Renal pelvis (tissue), 12 donors: ENCODE results near the gene RTN1. TPM values are rescaled to one million over a fixed set of nuclear protein-coding genes. Genes with fewer than 3 reads are reported as not detected.
A peak's percentile ranks its signal among the peaks of the same experiment; 100 is the strongest.

Experiments
- DNase-seq: peaks from one replicate; pipeline ENCODE4 v3.0.0-alpha.2; 2013
- long read RNA-seq, 16 experiments: transcript quantifications; one replicate each; lab custom pipeline, GENCODE V29; 2026
- polyA plus RNA-seq, 3 donors: library from polyadenylated mRNA; unstranded; fragments of 120-200 nt; gene quantifications; one replicate each; pipeline ENCODE4 v1.2.1, GENCODE V29; 2013; ENCODE audit not compliant: insufficient read length in 3 of 3

Gene RTN1, protein sequence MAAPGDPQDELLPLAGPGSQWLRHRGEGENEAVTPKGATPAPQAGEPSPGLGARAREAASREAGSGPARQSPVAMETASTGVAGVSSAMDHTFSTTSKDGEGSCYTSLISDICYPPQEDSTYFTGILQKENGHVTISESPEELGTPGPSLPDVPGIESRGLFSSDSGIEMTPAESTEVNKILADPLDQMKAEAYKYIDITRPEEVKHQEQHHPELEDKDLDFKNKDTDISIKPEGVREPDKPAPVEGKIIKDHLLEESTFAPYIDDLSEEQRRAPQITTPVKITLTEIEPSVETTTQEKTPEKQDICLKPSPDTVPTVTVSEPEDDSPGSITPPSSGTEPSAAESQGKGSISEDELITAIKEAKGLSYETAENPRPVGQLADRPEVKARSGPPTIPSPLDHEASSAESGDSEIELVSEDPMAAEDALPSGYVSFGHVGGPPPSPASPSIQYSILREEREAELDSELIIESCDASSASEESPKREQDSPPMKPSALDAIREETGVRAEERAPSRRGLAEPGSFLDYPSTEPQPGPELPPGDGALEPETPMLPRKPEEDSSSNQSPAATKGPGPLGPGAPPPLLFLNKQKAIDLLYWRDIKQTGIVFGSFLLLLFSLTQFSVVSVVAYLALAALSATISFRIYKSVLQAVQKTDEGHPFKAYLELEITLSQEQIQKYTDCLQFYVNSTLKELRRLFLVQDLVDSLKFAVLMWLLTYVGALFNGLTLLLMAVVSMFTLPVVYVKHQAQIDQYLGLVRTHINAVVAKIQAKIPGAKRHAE
- 1 to 10 TPM; 2.5 to 4.3 (median 2.9) TPM for polyA plus RNA-seq
- long read RNA-seq, donor 1, partial matches to known transcripts = 0 of 3 reads
- long read RNA-seq, donor 1, other reads (novel, unspliced or antisense) = 0 of 3 reads
- long read RNA-seq, donor 2, partial matches to known transcripts = 0 of 2 reads
- long read RNA-seq, donor 2, other reads (novel, unspliced or antisense) = 0 of 2 reads
- long read RNA-seq, donor 3, partial matches to known transcripts = 0 of 2 reads
- long read RNA-seq, donor 3, other reads (novel, unspliced or antisense) = 0 of 2 reads
- long read RNA-seq, donor 4, partial matches to known transcripts = 0 of 1 reads
- long read RNA-seq, donor 4, other reads (novel, unspliced or antisense) = 0 of 1 reads
- long read RNA-seq, donor 5 = 0 reads
- long read RNA-seq, donor 6, partial matches to known transcripts = 0 of 1 reads
- long read RNA-seq, donor 6, other reads (novel, unspliced or antisense) = 0 of 1 reads
- long read RNA-seq, donor 7, partial matches to known transcripts = 0 of 1 reads
- long read RNA-seq, donor 7, other reads (novel, unspliced or antisense) = 0 of 1 reads
- long read RNA-seq, donor 8, partial matches to known transcripts = 0 of 2 reads
- long read RNA-seq, donor 8, other reads (novel, unspliced or antisense) = 0 of 2 reads
- long read RNA-seq, donor 9, partial matches to known transcripts = 0 of 2 reads
- long read RNA-seq, donor 9, other reads (novel, unspliced or antisense) = 0 of 2 reads
- long read RNA-seq, donor 10 = 0 reads
- long read RNA-seq, donor 11, partial matches to known transcripts = 0 of 1 reads
- long read RNA-seq, donor 11, other reads (novel, unspliced or antisense) = 0 of 1 reads
- long read RNA-seq, donor 12 = 0 reads
- long read RNA-seq, donor 13, partial matches to known transcripts = 0 of 2 reads
- long read RNA-seq, donor 13, other reads (novel, unspliced or antisense) = 0 of 2 reads
- long read RNA-seq, donor 14 = 0 reads
- long read RNA-seq, donor 15 = 0 reads
- long read RNA-seq, donor 16 = 0 reads

DNA sequence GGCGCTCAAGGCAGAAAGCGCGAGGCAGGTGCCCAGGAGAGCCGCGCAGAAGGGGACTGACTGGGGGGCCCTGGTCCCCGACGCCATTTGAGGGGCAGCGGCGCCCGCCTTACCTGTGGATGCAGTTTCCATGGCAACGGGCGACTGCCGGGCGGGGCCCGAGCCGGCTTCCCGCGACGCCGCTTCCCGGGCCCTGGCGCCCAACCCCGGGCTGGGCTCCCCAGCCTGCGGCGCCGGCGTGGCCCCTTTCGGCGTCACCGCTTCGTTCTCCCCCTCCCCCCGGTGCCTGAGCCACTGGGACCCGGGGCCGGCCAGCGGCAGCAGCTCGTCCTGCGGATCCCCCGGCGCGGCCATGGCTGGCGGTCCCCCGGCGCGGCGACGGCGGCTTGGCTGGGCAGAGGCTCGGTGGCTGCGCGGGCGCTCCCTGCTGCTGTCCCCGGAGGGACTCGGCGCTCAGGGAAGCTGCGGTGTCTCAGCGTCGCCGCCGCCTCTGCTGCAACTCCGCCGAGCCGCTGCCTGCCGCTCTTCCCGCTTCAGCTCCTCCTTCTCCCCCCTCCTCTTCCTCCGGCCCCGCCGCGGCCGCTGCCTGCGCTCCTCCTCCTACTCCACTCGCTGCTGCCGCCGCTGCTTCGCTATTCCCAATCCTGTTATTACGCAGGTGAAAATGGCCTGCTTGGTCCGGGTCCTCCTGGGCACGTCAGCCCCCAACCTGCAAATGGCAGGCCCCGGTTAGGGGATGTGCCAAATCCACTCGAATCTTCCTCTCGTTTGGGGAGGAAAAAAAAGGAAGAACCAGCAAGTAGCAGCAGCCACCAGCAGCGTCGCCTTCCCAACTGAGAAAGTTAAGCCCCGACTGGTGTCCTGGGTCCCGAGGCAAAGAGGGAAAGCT lies at the start of gene RTN1:
Gene RTN1, minus strand, starts transcription at position 500 of the 889 bp plus-strand sequence. Its CDS starts 146 bp downstream, at position 354.
- DNase-seq = peak; percentile 57

DNA sequence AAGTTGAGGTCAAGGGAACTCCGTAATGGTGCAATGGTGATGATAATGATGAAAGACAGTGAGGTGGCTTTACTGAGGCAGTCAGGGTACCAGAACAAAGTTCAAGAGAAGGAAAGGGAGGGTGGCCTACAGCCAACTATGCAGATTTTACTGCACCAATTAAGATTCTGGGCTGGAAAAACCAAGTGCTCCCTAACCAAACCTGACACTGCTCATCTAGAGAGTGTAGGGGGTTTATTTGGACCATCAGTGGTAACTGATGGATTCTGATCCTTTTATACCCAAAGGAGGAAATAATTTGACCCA lies 49.8 kb upstream of the RTN1 start:
- no peak for DNase-seq

DNA sequence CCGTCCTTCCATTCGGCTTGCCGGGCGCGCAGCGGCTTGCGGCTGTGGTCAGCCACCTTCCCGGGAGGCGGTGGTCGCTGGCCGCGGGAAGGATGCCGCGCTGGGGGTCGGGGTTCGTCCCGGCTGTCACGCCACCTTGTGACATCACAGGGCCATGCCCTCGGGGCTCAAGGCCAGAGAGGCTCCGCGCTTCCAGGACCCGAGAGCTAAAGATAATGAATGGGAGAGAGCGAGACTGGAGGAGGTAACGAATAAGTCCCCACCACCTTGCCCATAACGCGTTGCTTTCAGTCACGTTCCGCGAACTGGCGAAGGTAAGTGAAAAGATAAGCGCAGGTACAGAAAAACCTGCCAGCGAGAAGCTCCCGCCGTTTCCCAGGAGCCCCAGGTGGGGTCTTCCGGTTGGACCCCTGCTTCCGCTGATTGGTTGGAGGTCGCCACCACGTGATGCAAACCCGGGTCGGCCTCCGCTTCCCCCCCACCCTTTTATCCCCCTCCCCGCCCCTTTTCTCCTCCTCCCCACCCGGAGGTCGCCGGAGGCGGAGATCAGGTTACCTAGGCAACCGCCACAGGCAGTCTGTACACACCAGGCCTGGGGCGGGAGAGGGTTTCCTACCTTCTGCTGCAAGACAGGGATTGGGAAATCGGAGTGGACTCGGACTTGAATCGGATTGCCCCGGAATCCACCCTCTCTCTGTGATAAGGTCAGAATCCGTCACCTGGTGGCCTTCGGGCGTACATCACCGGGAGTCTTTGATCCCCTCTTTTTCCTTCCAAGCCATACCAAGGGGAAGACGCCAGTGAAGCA lies 49.2 kb upstream of the RTN1 start, which contains the start of gene LRRC9:
Gene LRRC9, plus strand, starts transcription at position 575 of the 808 bp plus-strand sequence.
- peak; percentile 84 for DNase-seq

DNA sequence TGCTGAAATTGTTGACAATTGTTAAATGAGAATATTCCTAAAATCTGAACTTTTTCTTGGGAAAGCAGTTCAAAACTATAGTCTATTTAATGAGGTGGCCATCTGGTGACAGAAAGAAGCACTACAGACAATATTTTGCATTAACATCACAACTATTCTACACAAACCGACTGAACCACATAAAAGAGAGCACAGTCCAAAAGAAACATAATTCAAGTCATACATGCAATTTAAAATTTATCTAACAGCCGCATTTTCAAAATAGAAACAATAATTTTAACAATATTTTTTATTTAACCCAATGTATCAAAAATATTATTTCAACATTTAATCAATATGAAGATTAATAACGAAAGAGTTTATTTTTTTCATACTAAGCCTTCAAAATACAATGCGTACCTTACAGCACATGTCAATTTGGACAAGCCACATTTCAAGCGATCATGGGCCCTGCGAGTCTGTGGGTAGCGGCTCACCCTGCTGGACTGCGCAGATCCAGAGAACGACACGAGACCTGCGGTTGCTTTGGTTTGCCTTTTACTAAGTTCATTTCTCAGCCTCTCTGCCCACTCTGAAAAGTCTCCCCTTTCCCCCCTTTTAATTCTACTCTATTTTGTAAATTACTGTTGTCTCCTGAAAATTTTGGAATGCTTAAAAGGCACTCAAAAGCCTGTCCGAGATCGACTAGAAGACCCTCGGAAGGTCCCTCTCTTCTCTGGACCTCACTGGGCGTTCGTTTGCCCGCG lies 48.4 kb upstream of the RTN1 start:
- DNase-seq = peak; percentile 35

DNA sequence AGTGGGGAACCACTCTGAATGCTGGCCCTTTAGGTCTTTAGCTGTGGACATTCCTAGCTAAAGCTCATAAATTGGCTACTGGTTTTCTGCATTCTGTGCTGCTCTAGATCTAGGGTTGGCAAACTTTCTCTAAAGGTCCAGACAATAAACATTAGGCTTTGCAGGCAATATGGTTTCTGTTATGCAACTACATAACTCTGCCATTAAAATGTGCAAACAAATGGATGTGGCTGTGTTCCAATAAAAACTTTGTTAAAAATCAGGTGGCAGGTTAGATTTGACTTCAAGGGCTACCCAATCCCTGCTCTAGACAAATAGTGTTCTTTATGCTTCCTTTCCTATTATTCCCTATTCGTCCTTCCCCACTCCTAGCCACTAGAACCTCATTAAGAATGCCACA lies 42.6 kb upstream of the RTN1 start:
- DNase-seq = no peak

DNA sequence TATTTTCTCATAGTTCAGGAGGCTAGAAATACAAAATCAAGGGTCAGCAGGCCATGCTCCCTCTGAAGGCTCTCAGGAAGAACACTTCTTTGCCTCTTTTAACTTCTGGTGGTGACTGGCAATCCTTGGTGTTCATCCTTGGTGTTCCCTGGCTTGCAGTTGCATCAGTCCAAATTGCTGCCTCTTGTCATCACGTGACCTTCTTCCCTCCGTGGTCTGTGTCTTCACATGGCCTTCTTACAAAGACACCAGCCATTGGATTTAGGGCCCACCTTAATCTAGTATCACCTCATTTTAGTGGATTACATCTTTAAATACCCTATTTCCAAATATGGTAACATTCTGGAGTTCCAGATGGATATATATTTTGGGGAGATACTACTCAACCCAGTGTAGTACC lies 41.9 kb upstream of the RTN1 start:
- DNase-seq = no peak

DNA sequence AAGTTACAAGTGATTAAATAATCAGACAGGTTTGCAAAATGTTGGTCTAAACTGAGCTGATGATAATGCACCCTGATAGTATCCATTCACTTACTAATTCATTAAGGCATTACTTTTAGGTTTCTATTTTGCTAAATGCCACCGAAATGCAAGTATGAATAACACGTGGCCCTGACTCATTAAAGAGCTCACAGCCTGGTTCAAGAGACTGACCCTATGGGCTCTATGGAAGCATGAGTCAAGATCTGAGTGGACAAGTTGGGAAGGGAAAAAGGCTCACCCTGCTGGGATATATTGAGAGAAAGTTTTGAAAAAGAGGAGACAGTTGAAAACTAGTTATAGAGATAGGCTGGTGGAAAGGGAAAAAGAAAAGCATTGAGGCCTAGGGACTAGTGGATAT lies 34.6 kb upstream of the RTN1 start:
- DNase-seq = no peak

DNA sequence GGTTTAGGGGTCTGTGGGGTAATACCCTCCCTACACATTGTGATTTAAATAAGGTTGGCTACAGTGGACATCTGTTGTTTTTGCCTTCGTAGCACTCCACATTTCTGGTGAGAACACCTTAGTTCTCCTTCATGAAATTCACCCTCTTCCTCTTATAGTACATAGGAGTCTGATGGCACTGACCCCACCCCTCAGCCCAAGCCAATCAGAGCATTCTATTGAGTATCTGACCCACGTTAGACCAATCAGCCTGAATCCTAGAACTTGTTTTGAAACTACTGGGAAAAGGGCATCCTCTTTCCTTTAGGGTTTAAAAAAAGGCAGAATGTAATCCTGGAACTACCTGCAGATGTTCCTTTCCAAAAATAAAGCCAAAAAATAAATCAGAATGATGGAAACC lies 33.6 kb upstream of the RTN1 start:
- DNase-seq = no peak

DNA sequence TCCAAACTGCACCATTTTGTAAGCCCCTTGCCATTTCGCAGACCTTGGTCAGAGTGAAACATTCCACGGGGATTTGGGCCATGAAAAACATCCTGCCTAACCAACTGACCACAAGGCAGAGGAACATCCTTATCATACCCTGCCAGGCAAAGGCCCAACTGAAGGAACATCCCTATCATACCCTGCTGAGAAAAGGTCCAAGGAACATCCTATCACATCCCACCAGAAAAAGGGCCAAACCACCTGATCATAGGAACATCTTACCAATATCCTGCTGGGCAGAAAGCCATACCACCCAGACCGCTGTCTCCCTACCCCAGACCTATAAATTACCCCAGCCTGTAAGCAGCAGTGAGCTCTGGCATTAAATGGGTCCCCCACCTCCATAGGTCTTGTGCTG lies 30.0 kb upstream of the RTN1 start:
- DNase-seq = no peak

DNA sequence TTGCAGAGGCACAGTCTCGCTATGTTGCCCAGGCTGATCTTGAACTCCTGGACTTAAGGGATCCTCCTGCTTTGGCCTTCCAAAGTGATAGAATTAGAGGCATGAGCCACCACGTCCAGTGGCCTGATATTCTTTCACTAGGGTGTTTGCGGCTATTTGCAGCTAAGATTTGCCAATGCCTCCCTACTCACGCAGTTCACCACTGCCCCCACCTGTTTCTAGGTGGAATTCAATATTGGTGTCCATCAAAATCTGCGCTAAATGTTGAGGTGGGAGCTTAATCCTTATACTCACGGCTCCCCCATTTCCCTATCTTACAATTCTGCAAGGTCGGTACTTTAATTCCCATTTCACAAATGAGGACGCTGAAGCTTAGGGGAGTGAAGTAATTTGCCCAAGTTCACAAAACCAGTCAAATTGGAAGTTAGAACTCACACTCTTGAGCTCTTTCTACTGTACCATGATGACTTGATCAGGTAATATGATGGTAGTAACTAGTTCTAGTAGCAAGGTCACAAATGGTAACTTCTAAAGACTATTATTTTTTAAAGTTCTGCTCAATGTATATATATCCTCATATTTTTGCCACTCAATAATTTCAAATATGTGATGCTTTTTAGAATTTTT lies 27.3 kb upstream of the RTN1 start:
- peak; percentile 40 for DNase-seq

DNA sequence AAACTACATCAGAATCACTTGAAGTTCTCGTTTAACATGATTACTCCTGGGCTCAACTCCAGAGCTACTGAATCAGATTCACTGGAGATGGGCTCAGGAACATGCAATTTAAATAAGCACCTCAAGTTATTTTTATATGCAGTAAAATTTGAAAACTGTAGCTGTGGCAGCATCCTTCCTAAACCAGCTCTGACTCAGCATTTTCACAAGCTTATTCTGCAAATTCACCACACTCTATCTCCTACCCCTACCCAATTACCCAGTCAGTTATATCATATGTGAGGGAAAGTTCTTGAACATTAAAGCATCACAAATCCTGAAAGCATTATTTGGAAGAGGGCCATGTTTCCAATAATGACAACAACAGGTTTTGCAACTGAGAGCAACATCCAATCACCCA lies 25.1 kb upstream of the RTN1 start:
- no peak for DNase-seq

DNA sequence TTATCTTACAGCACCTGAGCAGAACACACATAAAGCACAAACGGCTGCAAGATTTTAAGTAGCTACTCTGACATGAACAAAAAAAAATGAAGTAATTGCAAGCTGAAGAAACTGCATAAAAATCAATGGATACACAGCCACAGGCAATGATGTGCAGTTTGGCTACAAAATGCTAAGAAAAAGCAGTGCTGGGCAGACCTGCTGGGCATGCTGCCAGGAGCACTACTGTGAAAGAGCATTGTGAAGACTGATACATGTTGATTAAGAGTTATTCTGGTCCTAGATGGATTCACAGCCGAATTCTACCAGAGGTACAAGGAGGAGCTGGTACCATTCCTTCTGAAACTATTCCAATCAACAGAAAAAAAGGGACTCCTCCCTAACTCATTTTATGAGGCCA lies 20.1 kb upstream of the RTN1 start:
- DNase-seq = no peak

DNA sequence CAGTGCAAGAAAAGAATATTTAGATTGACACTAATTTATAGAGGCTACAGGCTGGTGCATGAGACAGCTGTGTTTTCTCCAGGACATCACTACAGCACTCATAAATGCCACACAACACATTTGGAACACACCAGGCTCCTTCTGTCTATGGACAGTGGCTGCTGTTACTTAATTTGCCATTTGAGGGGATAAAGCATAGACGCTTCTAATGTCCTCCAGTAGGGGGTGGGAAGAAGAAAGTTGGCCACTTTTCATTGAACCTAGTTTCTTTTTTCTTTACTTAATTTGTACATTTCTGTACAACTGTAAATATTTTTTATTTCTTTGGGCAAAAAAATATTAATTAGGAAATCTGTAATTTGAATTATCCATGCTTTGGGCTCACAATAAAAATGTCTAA lies 12.4 kb upstream of the RTN1 start:
- DNase-seq = no peak

DNA sequence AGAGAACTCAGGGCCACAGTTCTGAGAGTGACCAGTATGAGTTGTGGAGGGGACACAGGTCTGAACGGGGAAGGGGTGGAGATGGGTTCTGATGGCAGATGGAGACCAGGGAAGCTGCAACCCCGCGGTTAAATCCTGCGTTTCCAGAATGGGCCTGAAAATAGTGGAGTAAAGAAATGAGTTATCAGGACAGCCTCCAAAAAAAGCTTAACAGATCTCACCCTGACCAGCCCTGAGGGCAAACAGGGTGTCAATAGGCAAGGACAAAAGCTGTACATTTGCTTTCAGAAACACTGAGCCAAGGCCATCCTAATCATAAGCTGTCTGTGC lies 555 bp upstream of the RTN1 start:
- no peak for DNase-seq

DNA sequence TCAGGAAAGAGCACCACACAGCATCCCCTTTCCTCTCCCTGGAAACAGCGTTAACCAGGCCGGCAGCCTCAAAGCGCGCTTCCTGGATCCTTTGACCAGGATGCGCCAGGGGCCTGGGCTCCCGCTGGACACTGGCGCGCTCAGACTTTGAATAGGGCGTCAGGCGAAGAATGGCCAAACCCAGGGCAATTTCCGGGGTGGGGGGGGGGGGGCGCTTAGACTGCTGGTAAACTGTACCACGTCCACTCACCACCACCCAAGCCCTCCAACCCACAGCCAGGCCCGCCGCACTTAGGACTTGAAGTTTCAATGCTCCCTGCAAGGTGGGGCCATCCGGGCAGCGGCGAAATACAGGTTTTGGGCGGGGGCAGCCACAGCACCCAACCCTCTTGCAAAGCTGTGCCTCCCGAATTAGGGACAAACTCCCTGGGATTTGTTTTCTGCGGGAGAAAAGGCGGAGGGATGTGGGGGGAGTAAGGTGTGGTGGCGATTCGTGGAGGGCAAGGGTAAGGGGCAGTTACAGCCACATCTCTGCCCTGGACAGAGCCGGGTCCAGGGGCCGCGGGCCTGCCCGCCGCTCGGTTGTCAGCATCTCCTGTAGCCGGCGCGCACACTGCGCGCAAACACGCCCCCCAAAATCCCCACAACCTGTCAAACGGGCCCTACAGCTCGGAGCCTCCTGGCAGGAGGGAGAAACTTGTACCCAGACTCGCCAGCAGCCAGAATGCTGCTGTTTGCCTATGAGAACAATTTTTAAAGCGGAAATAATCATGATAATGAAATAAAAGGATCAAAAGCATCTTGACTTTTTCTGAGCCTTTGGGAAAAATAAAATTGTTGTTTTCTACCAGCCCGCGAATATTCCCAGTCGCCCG lies 958 bp downstream of the RTN1 start:
- no peak for DNase-seq

DNA sequence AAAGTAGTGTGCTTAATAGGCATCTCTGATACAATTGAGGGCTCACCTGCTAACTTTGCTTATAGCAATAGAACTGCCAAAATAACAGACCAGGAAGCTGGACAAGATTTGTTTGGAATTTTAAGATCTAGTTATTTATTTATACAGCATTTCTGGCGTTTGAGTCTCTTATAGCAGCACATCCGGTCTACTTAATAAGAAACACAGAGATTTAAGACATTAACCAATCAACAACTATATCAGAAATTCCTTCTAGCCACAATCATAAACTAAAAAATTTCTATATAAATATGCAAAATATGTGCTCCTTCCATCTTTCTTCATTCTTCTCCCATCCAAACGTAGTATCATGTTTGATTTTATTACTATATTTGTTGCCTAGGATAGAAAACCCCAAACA lies 2.6 kb downstream of the RTN1 start:
- no peak for DNase-seq
